ENCODE data around the gene ATP11C.

DNA sequence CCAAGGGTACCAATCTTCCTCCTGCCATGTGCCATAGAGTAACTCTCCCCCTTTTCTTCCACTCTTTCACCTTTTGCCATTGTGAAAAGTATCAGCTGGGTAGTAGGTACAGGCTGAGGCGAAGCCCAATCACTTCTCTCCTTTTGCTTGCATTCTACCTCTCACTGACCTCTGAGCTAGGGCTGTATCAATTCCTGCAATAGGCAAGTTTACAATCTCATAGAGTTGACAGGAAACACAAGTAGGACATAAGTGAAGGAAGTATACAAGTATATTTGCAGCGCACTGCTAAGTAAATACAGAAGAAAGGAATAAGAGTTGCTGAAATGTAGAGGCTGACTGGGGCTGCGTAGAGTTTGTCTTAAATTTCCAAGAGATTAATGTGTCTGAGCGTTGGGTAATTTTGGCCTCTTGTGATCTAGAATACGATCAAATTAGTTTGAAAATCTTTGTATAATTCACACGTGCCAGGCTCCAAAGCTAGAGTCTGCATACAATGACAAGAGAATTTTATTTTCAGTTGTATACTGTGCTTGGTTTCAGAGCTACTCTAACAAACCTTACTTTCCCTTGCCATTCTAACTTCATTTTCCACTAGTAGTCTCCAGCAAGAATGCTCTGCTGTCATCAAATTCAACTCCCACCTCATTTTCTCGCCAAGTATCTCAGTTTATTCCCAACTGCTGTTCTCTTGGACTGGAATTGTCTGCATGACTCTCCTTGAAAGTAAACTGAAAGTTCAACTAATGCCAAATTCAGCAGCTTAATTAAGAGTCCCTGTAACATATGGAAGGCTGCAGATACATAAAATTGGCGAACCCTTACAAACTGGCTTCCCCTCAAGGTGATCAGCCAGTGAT lies 90.3 kb downstream of the ATP11C start:
- no peak for TF ChIP-seq POLR2AphosphoS5 (IDR thresholded peaks at IDR 0.05; ENCODE audit: borderline replicate concordance, low read depth, low read length)
- TF ChIP-seq EZH2 (IDR thresholded peaks at IDR 0.05): no peak
- no peak for TF ChIP-seq FOXP2 (optimal IDR thresholded peaks at IDR 0.05; ENCODE audit: control extremely low read depth, extremely low read length, insufficient read depth)

Measured in SK-N-MC (cell line).